OCI-LY3 (cell line): ENCODE results near the gene TPRG1.

Experiments
- CTCF ChIP-seq: fragments of 200-600, 300-600 bp; sonication (generic); IDR thresholded peaks from 2 replicates; pipeline ENCODE4 v1.5.1; 2014; ENCODE audit warnings: antibody characterized with exemption, low read length, low read depth
- EZH2phosphoT487 ChIP-seq: fragments of 200-600 bp; shearing (Covaris generic); IDR thresholded peaks from 2 replicates; pipeline ENCODE4 v1.6.1; 2018; ENCODE audit warnings: antibody characterized with exemption, mixed run types, low read depth

- TF ChIP-seq CTCF (no peak), EZH2phosphoT487 (no peak)
Measured at GRCh38 chr3:189304465-189305351, 132.9 kb downstream of the TPRG1 start.
